ENCODE data around the gene MACROD2. TPM values are rescaled to one million over a fixed set of nuclear protein-coding genes. Genes with fewer than 3 reads are reported as not detected.

The MACROD2 gene
- total and polyA plus RNA-seq, 4 donors: 13.0 to 67.1 (median 20.7) TPM

- H3K9ac ChIP-seq (ENCODE audit: insufficient read depth in 1 of 2, low read length in 2 of 2): no peak overlapping the region
- no peaks in the 10 kb centered on the region for H3K36me3 ChIP-seq (ENCODE audit: control insufficient read depth in 4 of 4, insufficient read depth in 4 of 4, low read length in 4 of 4)
- no peaks in the 10 kb centered on the region for H3K4me1 ChIP-seq (ENCODE audit: control insufficient read depth in 5 of 5, insufficient read depth in 5 of 5, low read length in 5 of 5)
- 93 to 94% methylated on average over 4 of the region's 4 CpGs for WGBS, 2 donors
- no peak overlapping the region for H3K4me3 ChIP-seq
- TF ChIP-seq, protein P1, sequence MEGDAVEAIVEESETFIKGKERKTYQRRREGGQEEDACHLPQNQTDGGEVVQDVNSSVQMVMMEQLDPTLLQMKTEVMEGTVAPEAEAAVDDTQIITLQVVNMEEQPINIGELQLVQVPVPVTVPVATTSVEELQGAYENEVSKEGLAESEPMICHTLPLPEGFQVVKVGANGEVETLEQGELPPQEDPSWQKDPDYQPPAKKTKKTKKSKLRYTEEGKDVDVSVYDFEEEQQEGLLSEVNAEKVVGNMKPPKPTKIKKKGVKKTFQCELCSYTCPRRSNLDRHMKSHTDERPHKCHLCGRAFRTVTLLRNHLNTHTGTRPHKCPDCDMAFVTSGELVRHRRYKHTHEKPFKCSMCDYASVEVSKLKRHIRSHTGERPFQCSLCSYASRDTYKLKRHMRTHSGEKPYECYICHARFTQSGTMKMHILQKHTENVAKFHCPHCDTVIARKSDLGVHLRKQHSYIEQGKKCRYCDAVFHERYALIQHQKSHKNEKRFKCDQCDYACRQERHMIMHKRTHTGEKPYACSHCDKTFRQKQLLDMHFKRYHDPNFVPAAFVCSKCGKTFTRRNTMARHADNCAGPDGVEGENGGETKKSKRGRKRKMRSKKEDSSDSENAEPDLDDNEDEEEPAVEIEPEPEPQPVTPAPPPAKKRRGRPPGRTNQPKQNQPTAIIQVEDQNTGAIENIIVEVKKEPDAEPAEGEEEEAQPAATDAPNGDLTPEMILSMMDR (IDR thresholded peaks at IDR 0.05; ENCODE audit: control extremely low read depth, extremely low read depth): no peak
- peaks cover 0 to 3% (median 1%) of the 10 kb centered on the region in 4 donors for H3K9me3 ChIP-seq (ENCODE audit: control insufficient read depth in 4 of 4, insufficient read depth in 3 of 4, low read length in 3 of 4)
- H3K27me3 ChIP-seq (ENCODE audit: control insufficient read depth in 3 of 3, insufficient read depth in 3 of 3, low read length in 2 of 3): no peaks in the 10 kb centered on the region
- no peak overlapping the region for H3K27ac ChIP-seq (ENCODE audit: low read depth in 1 of 2, low read length in 1 of 2)
- DNase-seq: no peak
- ATAC-seq (ENCODE audit: insufficient read depth, low FRiP score): no peak
These were observed 1936.6 kb downstream of the MACROD2 start for GRCh38 chr20:15931897-15932296.

DNA sequence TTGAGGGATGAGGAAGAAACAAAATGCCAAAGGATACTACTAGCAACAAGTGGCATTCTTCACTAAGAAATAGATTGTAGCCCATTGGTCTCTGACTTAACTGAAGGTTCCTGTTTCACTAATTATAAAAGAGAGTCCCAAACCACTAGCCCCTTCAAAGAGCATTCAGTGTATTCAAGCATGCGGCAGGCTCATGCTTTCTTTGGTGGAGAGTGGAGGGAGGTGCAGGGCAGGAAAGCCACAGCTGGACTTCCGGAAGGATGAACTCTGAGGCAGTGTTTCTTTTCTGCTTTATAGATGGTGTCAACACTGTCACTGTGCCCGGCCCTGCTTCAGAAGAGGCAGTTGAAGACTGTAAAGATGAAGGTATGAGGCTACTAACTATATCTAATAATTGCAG lies 1941.9 kb downstream of the MACROD2 start:
- Histone ChIP-seq H3K27ac (ENCODE audit: low read depth in 1 of 2, low read length in 1 of 2) (no peak overlapping the region), H3K9me3 (ENCODE audit: control insufficient read depth in 4 of 4, insufficient read depth in 3 of 4, low read length in 3 of 4) (peaks cover 0 to 5% (median under 1%) of the 10 kb centered on the region in 4 donors), H3K36me3 (ENCODE audit: control insufficient read depth in 4 of 4, insufficient read depth in 4 of 4, low read length in 4 of 4) (no peaks in the 10 kb centered on the region), H3K4me1 (ENCODE audit: control insufficient read depth in 5 of 5, insufficient read depth in 5 of 5, low read length in 5 of 5) (no peaks in the 10 kb centered on the region), H3K9ac (ENCODE audit: insufficient read depth in 1 of 2, low read length in 2 of 2) (no peak overlapping the region), H3K4me3 (no peak overlapping the region), H3K27me3 (ENCODE audit: control insufficient read depth in 3 of 3, insufficient read depth in 3 of 3, low read length in 2 of 3) (no peaks in the 10 kb centered on the region)
- TF ChIP-seq, protein P1 (IDR thresholded peaks at IDR 0.05; ENCODE audit: control extremely low read depth, extremely low read depth): no peak
- ATAC-seq (ENCODE audit: insufficient read depth, low FRiP score): no peak
- WGBS, 2 donors: 69 to 74% methylated on average over 3 of the region's 3 CpGs
- DNase-seq: no peak

- ATAC-seq (ENCODE audit: insufficient read depth, low FRiP score) (no peak), DNase-seq (no peak)
These were observed 1943.5 kb downstream of the MACROD2 start for GRCh38 chr20:15938847-15939246.

More at GRCh38 chr20:15938847-15939246, 1943.5 kb downstream of the MACROD2 start:
- TF ChIP-seq, protein P1 (IDR thresholded peaks at IDR 0.05; ENCODE audit: control extremely low read depth, extremely low read depth): no peak
- Histone ChIP-seq H3K4me3 (no peak overlapping the region), H3K9me3 (ENCODE audit: control insufficient read depth in 4 of 4, insufficient read depth in 3 of 4, low read length in 3 of 4) (peaks cover 0 to 5% (median under 1%) of the 10 kb centered on the region in 4 donors), H3K36me3 (ENCODE audit: control insufficient read depth in 4 of 4, insufficient read depth in 4 of 4, low read length in 4 of 4) (no peaks in the 10 kb centered on the region), H3K27me3 (ENCODE audit: control insufficient read depth in 3 of 3, insufficient read depth in 3 of 3, low read length in 2 of 3) (no peaks in the 10 kb centered on the region), H3K9ac (ENCODE audit: insufficient read depth in 1 of 2, low read length in 2 of 2) (no peak overlapping the region), H3K4me1 (ENCODE audit: control insufficient read depth in 5 of 5, insufficient read depth in 5 of 5, low read length in 5 of 5) (no peaks in the 10 kb centered on the region), H3K27ac (ENCODE audit: low read depth in 1 of 2, low read length in 1 of 2) (no peak overlapping the region)
- 58 to 88% methylated on average over 1 of the region's 1 CpG for WGBS, 2 donors

Data from lung (tissue), 12 donors.